GM23338 (cell line): ENCODE measurements around the gene FXYD2. TPM values are rescaled to one million over a fixed set of nuclear protein-coding genes. Genes with fewer than 3 reads are reported as not detected.

Experiments
- ATAC-seq: fragments of 200-7000 bp; cut with Tn5 transposase; 3 replicates; pipeline ENCODE4 v1.9.1; 2020
- DNase-seq: peaks from one replicate; pipeline ENCODE4 v3.0.0-alpha.2; 2015; ENCODE audit warnings: low spot score
- H2AFZ ChIP-seq: fragments of 200-600 bp; sonication (generic); 2 replicates; pipeline ENCODE4 v1.8.0; 2016; ENCODE audit warnings: antibody characterized with exemption, mild to moderate bottlenecking, moderate library complexity
- H3F3A ChIP-seq: fragments of 200-600 bp; sonication (generic); replicated peaks from 2 replicates; pipeline ENCODE4 v1.8.0; 2017; ENCODE audit warnings: antibody characterized with exemption, mixed run types, low read depth
- H3K27ac ChIP-seq: fragments of 200-600 bp; sonication (generic); 2 replicates; pipeline ENCODE4 v1.6.1; 2016; ENCODE audit warnings: low read depth
- H3K27me3 ChIP-seq: fragments of 200-600 bp; sonication (generic); 2 replicates; pipeline ENCODE4 v1.8.0; 2016; ENCODE audit warnings: mild to moderate bottlenecking, mixed run types, moderate library complexity; ENCODE audit not compliant: insufficient read depth
- H3K36me3 ChIP-seq: fragments of 200-600 bp; sonication (generic); 2 replicates; pipeline ENCODE4 v1.8.0; 2016; ENCODE audit warnings: mild to moderate bottlenecking; ENCODE audit not compliant: insufficient read depth
- H3K4me1 ChIP-seq: fragments of 200-600 bp; sonication (generic); 2 replicates; pipeline ENCODE4 v1.8.0; 2016; ENCODE audit warnings: mild to moderate bottlenecking, moderate library complexity; ENCODE audit not compliant: insufficient read depth
- H3K4me2 ChIP-seq: fragments of 200-600 bp; sonication (generic); 2 replicates; pipeline ENCODE4 v1.7.1; 2017; ENCODE audit warnings: mixed run types
- H3K4me3 ChIP-seq: fragments of 200-600 bp; sonication (generic); 2 replicates; pipeline ENCODE4 v1.6.1; 2016; ENCODE audit warnings: mixed run types
- H3K79me2 ChIP-seq: fragments of 200-600 bp; sonication (generic); replicated peaks from 2 replicates; pipeline ENCODE4 v1.8.0; 2017; ENCODE audit warnings: mild to moderate bottlenecking; ENCODE audit not compliant: insufficient read depth
- H3K9me2 ChIP-seq: fragments of 200-600 bp; sonication (generic); 2 replicates; pipeline ENCODE4 v1.8.0; 2017; ENCODE audit not compliant: insufficient read depth
- H4K20me1 ChIP-seq: fragments of 200-600 bp; sonication (generic); replicated peaks from 2 replicates; pipeline ENCODE4 v1.8.0; 2017; ENCODE audit warnings: mild to moderate bottlenecking; ENCODE audit not compliant: insufficient read depth
- H3K27ac Mint-ChIP-seq: 2 replicates; pipeline ENCODE4 v1.8.0; 2020; ENCODE audit warnings: inconsistent platforms, mild to moderate bottlenecking, moderate library complexity, mixed read lengths
- H3K27me3 Mint-ChIP-seq: 3 replicates; pipeline ENCODE4 v1.8.0; 2022; ENCODE audit warnings: low read depth, mild to moderate bottlenecking, moderate library complexity, mixed read lengths, inconsistent platforms; ENCODE audit not compliant: insufficient read depth, poor library complexity
- H3K36me3 Mint-ChIP-seq: 3 replicates; pipeline ENCODE4 v1.8.0; 2021; ENCODE audit warnings: low read depth, mild to moderate bottlenecking, inconsistent platforms, moderate library complexity, mixed read lengths
- H3K4me1 Mint-ChIP-seq: 3 replicates; pipeline ENCODE4 v1.8.0; 2020; ENCODE audit warnings: mild to moderate bottlenecking, inconsistent platforms, mixed read lengths
- H3K4me3 Mint-ChIP-seq: 3 replicates; pipeline ENCODE4 v1.8.0; 2021; ENCODE audit warnings: moderate library complexity, mild to moderate bottlenecking, inconsistent platforms, mixed read lengths
- H3K9me3 Mint-ChIP-seq: 3 replicates; pipeline ENCODE4 v1.8.0; 2020; ENCODE audit warnings: moderate library complexity, mild to moderate bottlenecking, inconsistent platforms, mixed read lengths
- CTCF ChIP-seq, 2 experiments: fragments of 200-600 bp in 1 of 2; sonication (generic) in 1 of 2; conservative IDR thresholded peaks; 2 replicates each; pipeline versions ENCODE4 v1.5.1 to v1.6.1; 2016 to 2017; ENCODE audit warnings: antibody characterized with exemption in 2 of 2, low read depth in 2 of 2, mild to moderate bottlenecking in 2 of 2, moderate library complexity in 1 of 2
- EZH2 ChIP-seq: fragments of 200-600 bp; sonication (generic); IDR thresholded peaks from one replicate; pipeline ENCODE4 v1.8.0; 2017; ENCODE audit warnings: antibody characterized with exemption, mild to moderate bottlenecking, low read depth; ENCODE audit not compliant: unreplicated experiment
- STAT1 ChIP-seq: IDR thresholded peaks from one replicate; pipeline ENCODE4 v1.6.1; 2016; ENCODE audit warnings: antibody characterized with exemption; ENCODE audit not compliant: unreplicated experiment
- ZNF331 ChIP-seq: fragments of 250-450 bp; sonication (Bioruptor Pico); IDR thresholded peaks from 2 replicates; pipeline ENCODE4 v1.5.0; 2020; ENCODE audit warnings: low read depth, mild to moderate bottlenecking, moderate library complexity
- polyA plus RNA-seq: library from polyadenylated mRNA; unstranded; fragments of >200 nt; fragmentation: Nextera tagmentation; extraction: Ambion mirVana; gene quantifications from 2 replicates; pipeline ENCODE4 v1.2.1, GENCODE V29; 2016
- total RNA-seq: library from RNA; depleted of rRNA; stranded (reverse); fragments of >200 nt; shearing (Covaris generic); gene quantifications from 2 replicates; pipeline ENCODE4 v1.2.3, GENCODE V29; 2014

FXYD2 gene
- total and polyA plus RNA-seq, 2 experiments from 2014 or later = 0.59 to 1.4 TPM

- Histone ChIP-seq H3K27ac (no peak overlapping the region), H2AFZ (no peak overlapping the region), H3F3A (no peaks in the 10 kb centered on the region), H3K4me3 (no peak overlapping the region), H3K4me2 (no peak overlapping the region), H4K20me1 (no peaks in the 10 kb centered on the region), H3K9me2 (no peaks in the 10 kb centered on the region), H3K79me2 (no peaks in the 10 kb centered on the region), H3K4me1 (peaks cover 10% of the 10 kb centered on the region; the same call in 1 of the 2 replicates), H3K36me3 (no peaks in the 10 kb centered on the region), H3K27me3 (peaks cover 63% of the 10 kb centered on the region)
- no peak for ATAC-seq
- Mint-ChIP-seq H3K27ac (no peak overlapping the region), H3K4me3 (peak overlapping the region; percentile 14; the same call in 1 of the 3 replicates), H3K27me3 (peaks cover 60% of the 10 kb centered on the region), H3K9me3 (no peaks in the 10 kb centered on the region), H3K36me3 (no peaks in the 10 kb centered on the region), H3K4me1 (peaks cover 19% of the 10 kb centered on the region)
- no peak for DNase-seq
- TF ChIP-seq EZH2 (peak; percentile 25), STAT1 (no peak)
Measured at GRCh38 chr11:117794135-117794534, 30.4 kb downstream of the FXYD2 start.

GRCh38 chr11:117793583-117793982, 31.0 kb downstream of the FXYD2 start:
- Mint-ChIP-seq H3K4me3 (no peak overlapping the region), H3K9me3 (no peaks in the 10 kb centered on the region), H3K4me1 (peaks cover 19% of the 10 kb centered on the region), H3K27me3 (peaks cover 54% of the 10 kb centered on the region), H3K36me3 (no peaks in the 10 kb centered on the region), H3K27ac (no peak overlapping the region)
- Histone ChIP-seq H2AFZ (no peak overlapping the region), H3K4me1 (peaks cover 10% of the 10 kb centered on the region; the same call in 1 of the 2 replicates), H3F3A (no peaks in the 10 kb centered on the region), H3K27me3 (peaks cover 57% of the 10 kb centered on the region), H3K27ac (no peak overlapping the region), H3K36me3 (no peaks in the 10 kb centered on the region), H3K4me2 (no peak overlapping the region), H4K20me1 (no peaks in the 10 kb centered on the region), H3K79me2 (no peaks in the 10 kb centered on the region), H3K9me2 (no peaks in the 10 kb centered on the region), H3K4me3 (no peak overlapping the region)
- ATAC-seq (no peak), DNase-seq (no peak)
- TF ChIP-seq ZNF331 (no peak), CTCF (conservative IDR thresholded peaks at IDR 0.05; ENCODE audit: low read depth in 2 of 2) (no peak)

GRCh38 chr11:117792992-117793391, 31.6 kb downstream of the FXYD2 start:
- no peaks in the 10 kb centered on the region for H3K36me3 Mint-ChIP-seq
- H3K4me3 Mint-ChIP-seq = no peak overlapping the region
- ATAC-seq (no peak), DNase-seq (no peak)
- H3K27ac Mint-ChIP-seq = no peak overlapping the region
- Histone ChIP-seq H3K4me3 (no peak overlapping the region), H2AFZ (no peak overlapping the region), H3K4me1 (peaks cover 10% of the 10 kb centered on the region; the same call in 1 of the 2 replicates), H3K4me2 (no peak overlapping the region), H3K36me3 (no peaks in the 10 kb centered on the region), H3K27me3 (peaks cover 51% of the 10 kb centered on the region), H4K20me1 (no peaks in the 10 kb centered on the region), H3K79me2 (no peaks in the 10 kb centered on the region), H3K9me2 (no peaks in the 10 kb centered on the region), H3F3A (no peaks in the 10 kb centered on the region), H3K27ac (no peak overlapping the region)
- peaks cover 51% of the 10 kb centered on the region for H3K27me3 Mint-ChIP-seq
- no peaks in the 10 kb centered on the region for H3K9me3 Mint-ChIP-seq
- no peak for TF ChIP-seq EZH2
- peaks cover 19% of the 10 kb centered on the region for H3K4me1 Mint-ChIP-seq
